HepG2 (cell line): ENCODE results near the gene TET3. TPM values are rescaled to one million over a fixed set of nuclear protein-coding genes. Genes with fewer than 3 reads are reported as not detected.
A peak's percentile ranks its signal among the peaks of the same experiment; 100 is the strongest.

Experiments used
- E2F5 ChIP-seq: sonication (generic); formaldehyde crosslinking; conservative IDR thresholded peaks from 2 replicates; pipeline ENCODE4 v1.4.0; 2020; ENCODE audit warnings: missing genetic modification reagents
- EED ChIP-seq: sonication (generic); formaldehyde crosslinking; IDR thresholded peaks from 2 replicates; pipeline ENCODE4 v1.5.0; 2020; ENCODE audit warnings: mild to moderate bottlenecking, missing genetic modification reagents
- GTF3A ChIP-seq: sonication (generic); formaldehyde crosslinking; conservative IDR thresholded peaks from 2 replicates; pipeline ENCODE4 v1.4.0; 2020; ENCODE audit warnings: mild to moderate bottlenecking, missing genetic modification reagents
- HMGXB3 ChIP-seq: sonication (generic); formaldehyde crosslinking; IDR thresholded peaks from 2 replicates; pipeline ENCODE4 v1.4.0; 2020; ENCODE audit warnings: missing genetic modification reagents, borderline replicate concordance
- HNRNPH1 ChIP-seq: fragments of 200-400 bp; formaldehyde crosslinking; optimal IDR thresholded peaks from 2 replicates; pipeline ENCODE3; 2017; ENCODE audit warnings: mild to moderate bottlenecking, low read depth, low read length
- ONECUT2 ChIP-seq: sonication (generic); formaldehyde crosslinking; IDR thresholded peaks from 2 replicates; pipeline ENCODE4 v1.4.0; 2020; ENCODE audit warnings: missing genetic modification reagents
- TCF7L2 ChIP-seq: IDR thresholded peaks from 2 replicates; pipeline ENCODE4 v1.6.1; 2011; ENCODE audit warnings: mild to moderate bottlenecking, low read depth, low read length, moderate library complexity
- ZFP36L2 ChIP-seq: sonication (generic); formaldehyde crosslinking; IDR thresholded peaks from 2 replicates; pipeline ENCODE4 v1.4.0; 2020; ENCODE audit warnings: missing genetic modification reagents
- ZNF235 ChIP-seq: sonication (generic); formaldehyde crosslinking; IDR thresholded peaks from 2 replicates; pipeline ENCODE4 v1.8.1; 2023; ENCODE audit warnings: mild to moderate bottlenecking, missing genetic modification reagents, borderline replicate concordance
- polyA plus RNA-seq, 8 experiments: library from polyadenylated mRNA; depleted of rRNA in 3 of 8; stranded (reverse) in 7 of 8; unstranded in 1 of 8; fragments of >200 nt; fragmentation: Illumina TruSeq in 4 of 8; extraction: Trizol in 4 of 8; gene quantifications; 2 replicates each; pipeline versions ENCODE4 v1.2.1 to v1.2.3, GENCODE V29; 2011 to 2016; ENCODE audit warnings: low read depth in 4 of 8, missing spikeins in 1 of 8, mixed read lengths in 1 of 8; ENCODE audit not compliant: insufficient read depth in 1 of 8
- total RNA-seq, 5 experiments: library from RNA; depleted of rRNA; stranded (reverse); fragments of >200 nt; fragmentation: Illumina TruSeq; extraction: Trizol; gene quantifications; 2 replicates each; pipeline ENCODE4 v1.2.3, GENCODE V29; 2016; ENCODE audit warnings: low read depth in 1 of 5

TET3 gene
- total and polyA plus RNA-seq, 2 of the 13 experiments (the other 11 are each of a cell fraction or from before 2014, with no cell fraction given), result 4.3 to 6.8 TPM

- TF ChIP-seq HMGXB3, result no peak
- no peak for TF ChIP-seq ZFP36L2 (CRISPR knock-in tag)
- no peak for TF ChIP-seq TCF7L2
- TF ChIP-seq E2F5, result no peak
- 0 out of 2 replicates have a peak, but pooled peaks have one; percentile 32 for TF ChIP-seq GTF3A (CRISPR knock-in tag)
- no peak for TF ChIP-seq ONECUT2
- no peak for TF ChIP-seq HNRNPH1
- no peak for TF ChIP-seq ZNF235
- 0 out of 2 replicates have a peak, but pooled peaks have one; percentile 45 for TF ChIP-seq EED
- TF ChIP-seq, all 625 proteins: peak for 6
Measured at GRCh38 chr2:73987948-73988700, 3.4 kb downstream of the TET3 start (continued).
